Activated CD8-positive, alpha-beta memory T cell treated with anti-CD3 and anti-CD28 coated beads, Interleukin-2, amount 50 U/mL, for 48 hours (primary cell): ENCODE results near the gene HIBADH.
"Not testable (repeated sequence)": the region's sequence is repeated elsewhere in the genome, so short reads cannot be mapped to it uniquely, and the experiment has no call there.

ENCODE experiments used
- DNase-seq: peaks from one replicate; pipeline ENCODE4 v3.0.0-alpha.2; 2020

Gene HIBADH

GRCh38 chr7:27533652-27534081, 129.0 kb downstream of the HIBADH start:
- DNase-seq: no peak

- no peak for DNase-seq
These were observed 130.4 kb downstream of the HIBADH start for GRCh38 chr7:27532314-27532713.

GRCh38 chr7:27527348-27527714, 135.4 kb downstream of the HIBADH start:
- DNase-seq: no peak

GRCh38 chr7:27526611-27527347, 135.9 kb downstream of the HIBADH start:
- DNase-seq: no peak

GRCh38 chr7:27526131-27526530, 136.6 kb downstream of the HIBADH start:
- DNase-seq: no peak

GRCh38 chr7:27523321-27523720, 139.4 kb downstream of the HIBADH start:
- no peak for DNase-seq

GRCh38 chr7:27522566-27522965, 140.1 kb downstream of the HIBADH start:
- DNase-seq: no peak

- no peak for DNase-seq
These were observed 141.6 kb downstream of the HIBADH start for GRCh38 chr7:27520815-27521790.

- no peak for DNase-seq
These were observed 142.8 kb downstream of the HIBADH start for GRCh38 chr7:27519793-27520469.

GRCh38 chr7:27518561-27519350, 143.9 kb downstream of the HIBADH start:
- DNase-seq: no peak

- DNase-seq: no peak
These were observed 146.3 kb downstream of the HIBADH start for GRCh38 chr7:27516421-27516820.

- no peak for DNase-seq
These were observed 146.8 kb downstream of the HIBADH start for GRCh38 chr7:27515933-27516332.

- no peak for DNase-seq
These were observed 147.8 kb downstream of the HIBADH start for GRCh38 chr7:27514861-27515260.

- no peak for DNase-seq
These were observed 148.8 kb downstream of the HIBADH start for GRCh38 chr7:27513885-27514284.

- DNase-seq: not testable (repeated sequence)
These were observed 151.3 kb downstream of the HIBADH start for GRCh38 chr7:27511370-27511769.

- DNase-seq: no peak
These were observed 152.1 kb downstream of the HIBADH start for GRCh38 chr7:27510541-27510940.

GRCh38 chr7:27501879-27502278, 160.8 kb downstream of the HIBADH start:
- not testable (repeated sequence) for DNase-seq

- DNase-seq: no peak
These were observed 161.7 kb downstream of the HIBADH start for GRCh38 chr7:27501001-27501400.

GRCh38 chr7:27492224-27492623, 170.5 kb downstream of the HIBADH start:
- no peak for DNase-seq

- DNase-seq: no peak
These were observed 171.1 kb downstream of the HIBADH start for GRCh38 chr7:27491534-27491933.

- DNase-seq: no peak
These were observed 175.2 kb downstream of the HIBADH start for GRCh38 chr7:27487509-27487908.

- DNase-seq: no peak
These were observed 178.2 kb downstream of the HIBADH start for GRCh38 chr7:27484451-27484850.

- DNase-seq: no peak
These were observed 180.5 kb downstream of the HIBADH start for GRCh38 chr7:27482219-27482618.
